GM12872 (cell line): ENCODE data around the gene TRIM24.

ENCODE experiments used
- TF ChIP-seq, protein P1 (sequence below): IDR thresholded peaks from 3 replicates; pipeline ENCODE4 v1.5.1; 2011; ENCODE audit warnings: low read depth, mild to moderate bottlenecking, low read length, moderate library complexity; ENCODE audit not compliant: insufficient read depth

The TRIM24 gene

DNA sequence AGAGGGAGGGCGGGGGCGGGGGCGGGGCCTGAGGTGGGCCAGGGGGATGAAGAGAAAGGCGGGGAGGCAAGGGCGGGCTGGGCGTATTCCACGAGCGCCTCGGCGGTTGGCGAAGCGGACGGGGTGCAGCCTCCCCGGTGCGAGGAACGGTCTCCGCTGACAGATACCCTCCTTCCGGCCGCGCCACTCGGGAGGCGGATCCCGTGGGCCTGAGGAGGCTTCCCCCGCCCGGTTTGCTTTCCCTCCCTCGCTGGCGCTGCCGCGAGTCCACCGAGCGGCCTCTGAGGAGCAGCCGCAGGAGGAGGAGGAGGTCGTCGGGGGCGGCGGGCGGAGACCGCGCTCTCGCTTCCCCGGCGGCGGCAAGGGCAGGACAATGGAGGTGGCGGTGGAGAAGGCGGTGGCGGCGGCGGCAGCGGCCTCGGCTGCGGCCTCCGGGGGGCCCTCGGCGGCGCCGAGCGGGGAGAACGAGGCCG is at the start of gene TRIM24:
TRIM24 (plus strand) TSS at position 84 of the 473 bp plus-strand sequence; CDS start at position 374, 290 bp downstream.
- TF ChIP-seq, protein P1, sequence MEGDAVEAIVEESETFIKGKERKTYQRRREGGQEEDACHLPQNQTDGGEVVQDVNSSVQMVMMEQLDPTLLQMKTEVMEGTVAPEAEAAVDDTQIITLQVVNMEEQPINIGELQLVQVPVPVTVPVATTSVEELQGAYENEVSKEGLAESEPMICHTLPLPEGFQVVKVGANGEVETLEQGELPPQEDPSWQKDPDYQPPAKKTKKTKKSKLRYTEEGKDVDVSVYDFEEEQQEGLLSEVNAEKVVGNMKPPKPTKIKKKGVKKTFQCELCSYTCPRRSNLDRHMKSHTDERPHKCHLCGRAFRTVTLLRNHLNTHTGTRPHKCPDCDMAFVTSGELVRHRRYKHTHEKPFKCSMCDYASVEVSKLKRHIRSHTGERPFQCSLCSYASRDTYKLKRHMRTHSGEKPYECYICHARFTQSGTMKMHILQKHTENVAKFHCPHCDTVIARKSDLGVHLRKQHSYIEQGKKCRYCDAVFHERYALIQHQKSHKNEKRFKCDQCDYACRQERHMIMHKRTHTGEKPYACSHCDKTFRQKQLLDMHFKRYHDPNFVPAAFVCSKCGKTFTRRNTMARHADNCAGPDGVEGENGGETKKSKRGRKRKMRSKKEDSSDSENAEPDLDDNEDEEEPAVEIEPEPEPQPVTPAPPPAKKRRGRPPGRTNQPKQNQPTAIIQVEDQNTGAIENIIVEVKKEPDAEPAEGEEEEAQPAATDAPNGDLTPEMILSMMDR = no peak

DNA sequence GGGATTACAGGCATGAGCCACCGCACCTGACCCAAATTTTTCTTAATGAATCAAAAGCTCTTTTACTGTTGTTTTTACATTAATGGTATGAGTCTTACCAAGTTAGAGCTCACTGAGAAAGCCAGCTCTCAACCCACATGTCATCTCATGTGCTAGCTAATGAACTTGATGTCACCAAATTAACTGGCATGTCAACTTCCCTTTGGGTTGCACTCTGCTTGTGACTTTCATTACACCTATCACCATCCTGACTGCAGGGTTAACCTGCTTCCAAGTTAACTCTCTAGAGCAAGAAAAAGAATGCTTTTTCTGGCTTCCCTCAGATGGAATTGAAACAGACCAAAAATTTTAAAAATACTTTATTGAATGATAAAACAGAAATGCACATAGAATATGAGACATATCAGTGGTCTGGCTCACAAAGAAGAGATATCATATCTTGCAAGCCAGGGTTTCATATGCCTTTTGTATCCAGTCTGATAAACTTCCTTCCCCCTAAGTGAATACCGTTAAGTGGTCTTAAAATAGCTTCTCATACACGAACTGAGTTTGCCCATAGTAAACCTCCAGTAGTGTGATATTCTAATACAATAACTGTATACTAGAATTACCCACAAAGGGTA is 42.9 kb upstream of the TRIM24 start:
- TF ChIP-seq, protein P1 = no peak

DNA sequence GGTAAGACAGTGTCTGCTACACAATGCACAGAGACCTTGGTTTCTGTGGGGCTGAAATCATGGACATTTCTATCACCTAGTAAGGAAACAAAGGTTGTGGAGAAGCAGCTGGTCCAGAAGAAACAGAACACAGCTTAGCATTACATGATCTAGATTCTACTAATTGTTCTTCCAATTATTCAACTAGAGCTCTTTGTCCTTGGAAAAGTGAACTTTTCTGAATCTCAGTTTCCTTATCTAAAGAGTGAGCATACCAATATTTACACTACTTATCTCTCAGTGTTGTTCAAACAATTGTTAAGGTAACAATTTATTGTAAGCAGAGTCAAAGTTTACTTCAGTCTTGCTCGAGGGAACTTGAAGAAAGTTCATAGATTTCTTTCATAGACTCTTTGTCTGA is 42.3 kb upstream of the TRIM24 start:
- TF ChIP-seq, protein P1 = no peak

DNA sequence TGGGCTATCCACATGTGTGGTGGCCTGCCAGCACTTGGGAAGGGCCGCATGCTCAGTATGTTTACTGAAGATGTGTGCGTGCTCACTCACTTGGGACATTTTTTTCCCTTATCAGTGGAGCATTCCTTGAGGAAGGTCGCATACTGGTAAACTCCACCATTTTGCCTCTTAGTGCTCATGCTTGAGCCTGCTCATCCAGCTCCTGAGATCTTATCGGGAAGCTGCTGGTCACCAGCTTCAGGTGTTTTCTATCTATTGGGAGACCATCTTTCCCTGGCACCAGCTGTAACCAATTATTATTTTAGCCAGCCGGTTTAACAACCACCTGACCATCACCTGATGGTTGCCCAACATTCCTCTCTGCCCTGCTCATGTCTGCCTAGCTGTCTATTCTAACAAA is 35.0 kb upstream of the TRIM24 start:
- TF ChIP-seq, protein P1 = no peak

- TF ChIP-seq, protein P1 = no peak
Observed at GRCh38 chr7:138429577-138430250, 30.3 kb upstream of the TRIM24 start.

GRCh38 chr7:138431517-138431916 is 28.5 kb upstream of the TRIM24 start:
- TF ChIP-seq, protein P1 = no peak

DNA sequence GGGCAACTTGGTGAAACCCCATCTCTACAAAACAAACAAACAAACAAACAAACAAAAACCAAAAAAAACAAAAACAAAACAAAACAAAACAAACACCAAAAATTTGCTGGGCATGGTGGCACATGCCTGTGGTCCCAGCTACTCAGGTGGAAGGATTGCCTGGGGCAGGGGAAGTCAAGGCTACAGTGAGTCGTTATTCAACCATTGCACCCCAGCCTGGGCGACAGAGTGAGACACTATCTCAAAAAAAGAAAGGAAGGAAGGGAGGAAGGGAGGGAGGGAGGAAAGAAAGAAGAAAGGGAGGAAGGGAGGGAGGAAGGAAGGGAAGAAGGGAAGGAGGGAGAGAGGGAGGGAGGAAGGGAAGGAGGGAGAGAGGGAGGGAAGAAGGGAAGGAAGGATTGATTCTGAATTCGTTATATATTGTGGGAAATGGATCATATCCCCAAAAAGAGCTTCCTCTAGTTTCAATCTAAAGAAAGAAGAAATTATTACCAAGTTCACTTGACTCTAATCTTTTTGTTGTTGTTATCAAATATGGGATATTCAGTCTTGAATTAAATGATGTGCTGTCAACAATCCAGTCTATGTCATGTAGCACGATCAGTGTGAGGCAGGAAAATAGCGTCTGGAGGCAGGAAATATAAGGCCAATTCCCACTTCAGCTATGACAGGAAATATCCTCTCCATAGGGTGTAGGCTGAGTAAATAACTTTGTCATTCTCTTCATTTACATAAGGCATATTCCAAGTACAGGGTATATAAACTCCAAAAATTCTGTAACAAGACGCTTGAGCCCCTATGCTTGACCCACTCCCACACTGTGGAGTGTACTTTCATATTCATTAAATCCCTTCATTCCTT is 26.2 kb upstream of the TRIM24 start:
- TF ChIP-seq, protein P1 = no peak
